Vagina (tissue), 2 donors: ENCODE results near the gene TACC3.

Experiments
- POLR2A ChIP-seq, 2 donors: fragments of 450-650 bp; IDR thresholded peaks; one replicate each; pipeline ENCODE4 v1.6.1; 2017; ENCODE audit warnings: antibody characterized with exemption in 2 of 2, mild to moderate bottlenecking in 2 of 2, moderate library complexity in 2 of 2
- TF ChIP-seq, protein P1 (sequence below), 3 experiments: fragments of 450-650 bp in 2 of 3; fragments of 200-600 bp in 1 of 3; sonication (generic) in 1 of 3; IDR thresholded peaks; one replicate each; pipeline ENCODE4 v1.5.1; 2017 to 2019; ENCODE audit warnings: antibody characterized with exemption in 3 of 3, mild to moderate bottlenecking in 2 of 3, moderate library complexity in 2 of 3

DNA sequence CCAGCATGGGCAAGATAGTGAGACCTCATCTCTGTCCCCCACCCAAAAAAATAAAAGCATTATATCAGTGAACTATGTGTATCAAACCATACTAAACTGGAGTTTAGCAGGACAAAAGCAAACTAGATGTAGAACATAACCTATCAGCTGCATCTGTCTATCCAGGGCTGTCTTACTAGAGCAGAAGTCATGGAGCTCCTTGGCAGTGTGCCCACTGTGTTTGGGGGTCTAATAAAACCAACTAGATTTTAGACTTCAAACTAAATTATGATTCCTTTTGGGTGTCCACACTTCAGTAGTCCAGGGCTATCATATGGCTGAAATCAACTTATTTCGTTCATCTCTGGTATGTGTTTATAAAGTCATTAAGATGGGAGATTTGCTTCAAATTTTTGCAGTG lies 17.5 kb upstream of the TACC3 start:
- TF ChIP-seq, protein P1, sequence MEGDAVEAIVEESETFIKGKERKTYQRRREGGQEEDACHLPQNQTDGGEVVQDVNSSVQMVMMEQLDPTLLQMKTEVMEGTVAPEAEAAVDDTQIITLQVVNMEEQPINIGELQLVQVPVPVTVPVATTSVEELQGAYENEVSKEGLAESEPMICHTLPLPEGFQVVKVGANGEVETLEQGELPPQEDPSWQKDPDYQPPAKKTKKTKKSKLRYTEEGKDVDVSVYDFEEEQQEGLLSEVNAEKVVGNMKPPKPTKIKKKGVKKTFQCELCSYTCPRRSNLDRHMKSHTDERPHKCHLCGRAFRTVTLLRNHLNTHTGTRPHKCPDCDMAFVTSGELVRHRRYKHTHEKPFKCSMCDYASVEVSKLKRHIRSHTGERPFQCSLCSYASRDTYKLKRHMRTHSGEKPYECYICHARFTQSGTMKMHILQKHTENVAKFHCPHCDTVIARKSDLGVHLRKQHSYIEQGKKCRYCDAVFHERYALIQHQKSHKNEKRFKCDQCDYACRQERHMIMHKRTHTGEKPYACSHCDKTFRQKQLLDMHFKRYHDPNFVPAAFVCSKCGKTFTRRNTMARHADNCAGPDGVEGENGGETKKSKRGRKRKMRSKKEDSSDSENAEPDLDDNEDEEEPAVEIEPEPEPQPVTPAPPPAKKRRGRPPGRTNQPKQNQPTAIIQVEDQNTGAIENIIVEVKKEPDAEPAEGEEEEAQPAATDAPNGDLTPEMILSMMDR (IDR thresholded peaks at IDR 0.05), result no peak
- no peak for TF ChIP-seq POLR2A (IDR thresholded peaks at IDR 0.05)
